Stimulated activated CD4-positive, alpha-beta T cell treated with anti-CD3 and anti-CD28 coated beads, Interleukin-4, amount 100 ng/mL, for 4 hours (primary cell): Measurements from ENCODE around the gene GCDH.

Source experiments
- DNase-seq, 2 experiments: peaks; one replicate each; pipeline ENCODE4 v3.0.0-alpha.2; 2020

Gene GCDH

DNA sequence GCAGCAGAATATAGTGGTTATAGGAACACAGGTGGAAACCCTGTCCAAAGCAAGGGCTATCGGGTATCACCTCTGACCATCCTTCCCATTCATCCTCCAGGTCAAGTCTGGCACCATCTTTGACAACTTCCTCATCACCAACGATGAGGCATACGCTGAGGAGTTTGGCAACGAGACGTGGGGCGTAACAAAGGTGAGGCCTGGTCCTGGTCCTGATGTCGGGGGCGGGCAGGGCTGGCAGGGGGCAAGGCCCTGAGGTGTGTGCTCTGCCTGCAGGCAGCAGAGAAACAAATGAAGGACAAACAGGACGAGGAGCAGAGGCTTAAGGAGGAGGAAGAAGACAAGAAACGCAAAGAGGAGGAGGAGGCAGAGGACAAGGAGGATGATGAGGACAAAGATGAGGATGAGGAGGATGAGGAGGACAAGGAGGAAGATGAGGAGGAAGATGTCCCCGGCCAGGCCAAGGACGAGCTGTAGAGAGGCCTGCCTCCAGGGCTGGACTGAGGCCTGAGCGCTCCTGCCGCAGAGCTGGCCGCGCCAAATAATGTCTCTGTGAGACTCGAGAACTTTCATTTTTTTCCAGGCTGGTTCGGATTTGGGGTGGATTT lies 52.6 kb downstream of the GCDH start:
- DNase-seq = no peak

DNA sequence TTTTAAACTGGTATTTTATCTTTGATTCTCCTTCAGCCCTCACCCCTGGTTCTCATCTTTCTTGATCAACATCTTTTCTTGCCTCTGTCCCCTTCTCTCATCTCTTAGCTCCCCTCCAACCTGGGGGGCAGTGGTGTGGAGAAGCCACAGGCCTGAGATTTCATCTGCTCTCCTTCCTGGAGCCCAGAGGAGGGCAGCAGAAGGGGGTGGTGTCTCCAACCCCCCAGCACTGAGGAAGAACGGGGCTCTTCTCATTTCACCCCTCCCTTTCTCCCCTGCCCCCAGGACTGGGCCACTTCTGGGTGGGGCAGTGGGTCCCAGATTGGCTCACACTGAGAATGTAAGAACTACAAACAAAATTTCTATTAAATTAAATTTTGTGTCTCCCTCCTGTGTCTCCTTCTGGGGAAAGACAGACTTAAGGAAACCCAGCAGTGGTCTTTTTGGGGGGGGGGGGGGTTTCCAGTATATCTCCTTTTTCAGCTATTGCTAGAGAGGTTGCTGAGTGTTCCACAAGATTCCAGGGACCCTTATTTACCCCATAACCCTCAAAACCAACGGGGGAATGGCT lies 53.2 kb downstream of the GCDH start:
- DNase-seq = no peak

DNA sequence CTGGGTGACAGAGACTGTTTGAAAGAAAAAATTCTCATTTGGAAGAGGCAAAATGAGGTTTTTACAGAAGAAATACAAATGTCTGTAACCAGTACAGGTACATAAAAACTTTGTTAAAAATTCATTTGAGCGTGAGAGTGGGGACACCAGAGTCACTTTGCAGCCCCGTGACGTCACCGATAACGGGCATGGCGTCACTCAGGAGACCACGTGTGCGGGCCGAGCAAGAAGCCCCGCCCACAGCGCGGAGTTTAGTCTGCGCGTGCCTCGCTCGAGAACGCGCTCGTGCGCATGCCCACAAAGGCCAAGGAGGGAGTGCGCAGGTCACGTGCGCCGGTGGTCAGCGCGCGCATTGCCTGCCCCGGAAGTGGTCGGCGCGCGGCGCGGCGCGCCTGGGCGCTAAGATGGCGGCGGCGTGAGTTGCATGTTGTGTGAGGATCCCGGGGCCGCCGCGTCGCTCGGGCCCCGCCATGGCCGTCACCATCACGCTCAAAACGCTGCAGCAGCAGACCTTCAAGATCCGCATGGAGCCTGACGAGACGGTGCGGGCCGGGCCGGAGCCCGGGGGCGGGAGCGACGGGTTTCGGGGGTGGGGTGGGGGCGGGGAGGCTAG lies 54.6 kb downstream of the GCDH start, which contains the start of gene RAD23A:
TSS of gene RAD23A (plus strand) at position 384 of the 613 bp plus-strand sequence. CDS start at position 471, 87 bp downstream.
- peak; percentile 97 to 99 for DNase-seq

DNA sequence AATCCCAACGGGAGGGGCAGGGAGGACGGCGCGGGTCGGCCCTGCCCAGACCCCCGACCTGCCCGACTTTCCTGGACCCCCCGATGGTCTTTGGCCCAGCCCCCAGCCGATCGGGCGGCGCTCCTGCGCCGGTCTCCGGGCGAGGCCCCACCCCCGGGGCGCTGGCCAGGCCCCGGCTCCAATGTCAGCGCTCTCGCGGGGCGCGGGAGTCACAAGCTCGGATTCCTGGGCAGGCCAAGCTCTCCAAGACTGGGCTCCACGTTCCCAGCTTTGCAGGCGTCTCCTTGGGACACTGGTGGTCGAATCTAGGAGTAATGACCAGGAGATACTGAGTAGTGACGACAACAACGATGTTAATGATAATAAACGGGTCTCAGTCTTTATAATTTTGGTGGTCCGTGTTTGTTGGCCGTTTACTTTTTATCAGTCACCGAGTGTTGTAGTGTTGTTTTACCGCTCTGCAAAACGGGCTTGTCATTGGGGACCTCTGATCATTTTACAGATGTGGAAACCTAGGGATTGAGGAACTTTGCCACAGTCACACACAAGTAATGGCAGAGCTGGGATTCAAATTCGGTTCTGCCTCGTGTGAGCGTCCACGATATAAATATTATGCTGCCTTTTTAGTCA lies 55.2 kb downstream of the GCDH start:
- peak; percentile 40 to 57 for DNase-seq

DNA sequence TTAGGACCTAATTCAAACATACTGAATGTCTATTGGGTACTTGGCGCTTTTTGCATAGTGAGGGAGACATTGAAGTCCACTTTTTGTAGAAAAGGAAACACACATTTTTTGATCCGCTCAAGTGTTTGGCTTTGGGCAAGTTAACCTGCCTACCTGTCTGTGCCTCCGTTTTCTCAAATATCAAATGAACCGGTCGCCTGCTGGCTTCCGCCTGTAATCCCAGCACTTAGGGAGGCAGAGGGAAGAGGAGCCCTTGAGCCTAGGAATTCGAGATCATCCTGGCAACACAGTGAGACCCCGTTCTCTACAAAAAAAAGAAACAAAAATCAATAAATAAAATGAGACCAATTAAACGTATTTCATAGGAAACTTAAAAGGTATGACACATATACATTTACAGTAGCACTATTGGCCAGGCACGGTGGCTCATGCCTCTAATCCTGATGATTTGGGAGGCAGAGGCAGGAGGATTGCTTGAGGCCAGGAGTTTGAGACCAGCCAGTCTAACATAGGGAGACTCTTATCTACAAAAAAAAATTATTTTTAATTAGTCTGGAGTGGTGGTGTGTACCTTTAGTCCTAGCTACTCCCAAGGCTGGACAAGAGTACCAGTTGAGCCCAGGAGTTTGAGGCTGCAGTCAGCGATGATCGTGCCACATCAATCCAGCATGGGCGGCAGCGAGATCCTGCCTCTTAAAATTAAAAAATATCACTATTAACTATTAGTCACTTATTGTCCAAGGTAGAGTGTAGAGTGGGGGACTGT lies 56.0 kb downstream of the GCDH start:
- no peak for DNase-seq

DNA sequence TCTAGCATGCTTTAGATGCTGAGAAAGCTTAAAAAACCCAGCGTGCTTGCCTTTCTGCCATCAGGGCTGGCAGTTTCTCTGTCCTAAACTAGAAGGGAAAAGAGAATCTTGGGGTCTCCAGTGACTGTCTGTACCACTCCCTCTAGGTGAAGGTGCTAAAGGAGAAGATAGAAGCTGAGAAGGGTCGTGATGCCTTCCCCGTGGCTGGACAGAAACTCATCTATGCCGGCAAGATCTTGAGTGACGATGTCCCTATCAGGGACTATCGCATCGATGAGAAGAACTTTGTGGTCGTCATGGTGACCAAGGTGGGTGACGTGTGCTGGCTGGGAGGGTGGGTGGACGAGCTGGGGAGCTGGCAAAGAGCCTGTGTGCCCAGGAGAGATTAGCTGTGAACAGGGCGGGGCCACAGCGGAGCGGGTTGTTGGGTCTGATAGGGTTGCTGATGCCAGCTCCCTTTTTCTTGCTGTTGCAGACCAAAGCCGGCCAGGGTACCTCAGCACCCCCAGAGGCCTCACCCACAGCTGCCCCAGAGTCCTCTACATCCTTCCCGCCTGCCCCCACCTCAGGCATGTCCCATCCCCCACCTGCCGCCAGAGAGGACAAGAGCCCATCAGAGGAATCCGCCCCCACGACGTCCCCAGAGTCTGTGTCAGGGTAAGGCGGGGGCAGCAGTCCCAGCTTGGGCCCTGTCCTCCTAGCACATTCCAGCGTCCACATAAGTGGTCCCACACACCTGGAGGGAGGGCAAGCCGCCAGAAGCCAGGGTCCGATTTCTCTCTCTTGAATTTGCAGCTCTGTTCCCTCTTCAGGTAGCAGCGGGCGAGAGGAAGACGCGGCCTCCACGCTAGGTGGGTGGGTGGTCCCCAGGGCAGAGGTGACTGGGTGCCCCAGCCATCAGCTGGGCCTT lies 57.0 kb downstream of the GCDH start:
- DNase-seq = no peak

DNA sequence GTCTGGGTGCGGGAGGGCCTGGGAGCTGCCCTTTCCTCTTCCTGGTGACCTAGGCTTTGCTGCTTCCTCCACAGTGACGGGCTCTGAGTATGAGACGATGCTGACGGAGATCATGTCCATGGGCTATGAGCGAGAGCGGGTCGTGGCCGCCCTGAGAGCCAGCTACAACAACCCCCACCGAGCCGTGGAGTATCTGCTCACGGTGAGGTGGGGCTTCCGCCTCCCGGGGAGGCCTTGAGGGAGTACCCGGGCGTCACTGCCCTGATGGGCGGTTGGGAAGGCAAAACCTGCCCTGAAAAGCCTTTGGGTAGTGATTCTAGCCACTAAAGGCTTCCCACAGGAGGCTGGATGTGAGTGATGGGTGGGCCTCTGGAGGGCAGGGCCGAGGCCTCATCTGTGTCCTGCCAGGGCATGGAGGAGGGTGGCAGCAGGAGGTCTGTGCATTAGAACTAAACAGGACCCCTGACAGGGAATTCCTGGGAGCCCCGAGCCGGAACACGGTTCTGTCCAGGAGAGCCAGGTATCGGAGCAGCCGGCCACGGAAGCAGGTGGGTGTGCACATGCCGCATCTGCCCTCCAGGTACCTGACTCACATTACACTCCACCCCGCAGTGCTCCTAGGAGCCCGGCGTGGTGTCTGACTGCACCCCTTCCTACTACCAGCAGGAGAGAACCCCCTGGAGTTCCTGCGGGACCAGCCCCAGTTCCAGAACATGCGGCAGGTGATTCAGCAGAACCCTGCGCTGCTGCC lies 57.8 kb downstream of the GCDH start:
- DNase-seq = no peak
